Neuronal stem cell (in vitro differentiated cells): ENCODE results near the gene SLC6A3.
A peak's percentile ranks its signal among the peaks of the same experiment; 100 is the strongest.

ENCODE experiments used
- DNase-seq: peaks from one replicate; pipeline ENCODE4 v3.0.0-alpha.2; 2013; ENCODE audit warnings: low spot score
- H2AFZ ChIP-seq: one replicate; pipeline ENCODE4 v1.6.1; 2013; ENCODE audit warnings: mild to moderate bottlenecking, low read length, inconsistent platforms
- H2AK5ac ChIP-seq: 2 replicates; pipeline ENCODE4 v1.6.1; 2013; ENCODE audit warnings: low read depth, mild to moderate bottlenecking, inconsistent platforms, low read length, moderate library complexity, mixed read lengths
- H2BK120ac ChIP-seq: 2 replicates; pipeline ENCODE4 v1.6.1; 2013; ENCODE audit warnings: low read depth, mild to moderate bottlenecking, inconsistent platforms, low read length, moderate library complexity, mixed read lengths
- H2BK12ac ChIP-seq: one replicate; pipeline ENCODE4 v1.6.1; 2013; ENCODE audit warnings: low read length, inconsistent platforms
- H2BK15ac ChIP-seq: 2 replicates; pipeline ENCODE4 v1.6.1; 2013; ENCODE audit warnings: mild to moderate bottlenecking, low read length, inconsistent platforms, mixed read lengths
- H2BK5ac ChIP-seq: one replicate; pipeline ENCODE4 v1.6.1; 2013; ENCODE audit warnings: inconsistent platforms, mild to moderate bottlenecking, low read length, moderate library complexity
- H3K14ac ChIP-seq: one replicate; pipeline ENCODE4 v1.6.1; 2013; ENCODE audit warnings: low read length, inconsistent platforms
- H3K18ac ChIP-seq: 2 replicates; pipeline ENCODE4 v1.6.1; 2013; ENCODE audit warnings: low read length, inconsistent platforms
- H3K23ac ChIP-seq: 2 replicates; pipeline ENCODE4 v1.6.1; 2013; ENCODE audit warnings: low read depth, mild to moderate bottlenecking, mixed read lengths, low read length, inconsistent platforms; ENCODE audit not compliant: poor library complexity
- H3K27ac ChIP-seq: replicated peaks from 3 replicates; pipeline ENCODE4 v1.5.1; 2013; ENCODE audit warnings: low read length, inconsistent platforms
- H3K27me3 ChIP-seq, 3 experiments: 2 replicates each; pipeline ENCODE4 v1.6.1; 2013; ENCODE audit warnings: low read length in 3 of 3, mild to moderate bottlenecking in 2 of 3, inconsistent platforms in 1 of 3, low read depth in 1 of 3, mixed read lengths in 1 of 3, moderate library complexity in 1 of 3; ENCODE audit not compliant: control insufficient read depth in 3 of 3, insufficient read depth in 3 of 3
- H3K36me3 ChIP-seq, 2 donors: replicated peaks in 1 of 2; 2 replicates each; pipeline ENCODE4 v1.6.1; 2013; ENCODE audit warnings: low read length in 2 of 2; ENCODE audit not compliant: control insufficient read depth in 2 of 2, insufficient read depth in 2 of 2
- H3K4ac ChIP-seq: 2 replicates; pipeline ENCODE4 v1.6.1; 2013; ENCODE audit warnings: inconsistent platforms, mild to moderate bottlenecking, low read length, moderate library complexity
- H3K4me1 ChIP-seq, 2 donors: 1 replicate in 1 of 2; 2 replicates in 1 of 2; pipeline ENCODE4 v1.6.1; 2013; ENCODE audit warnings: low read length in 2 of 2, low read depth in 1 of 2; ENCODE audit not compliant: control insufficient read depth in 2 of 2, insufficient read depth in 1 of 2
- H3K4me2 ChIP-seq: one replicate; pipeline ENCODE4 v1.6.1; 2013; ENCODE audit warnings: mild to moderate bottlenecking, low read length, inconsistent platforms; ENCODE audit not compliant: insufficient read depth, poor library complexity, severe bottlenecking
- H3K4me3 ChIP-seq, 2 donors: 2 replicates each; pipeline ENCODE4 v1.5.1; 2013; ENCODE audit warnings: low read length in 2 of 2, mild to moderate bottlenecking in 2 of 2, inconsistent platforms in 1 of 2, moderate library complexity in 1 of 2
- H3K79me1 ChIP-seq: one replicate; pipeline ENCODE4 v1.6.1; 2013; ENCODE audit warnings: low read depth, mild to moderate bottlenecking, inconsistent platforms, low read length, moderate library complexity
- H3K9ac ChIP-seq: one replicate; pipeline ENCODE4 v1.6.1; 2013; ENCODE audit warnings: mild to moderate bottlenecking, low read depth, low read length, inconsistent platforms; ENCODE audit not compliant: poor library complexity
- H3K9me3 ChIP-seq, 2 donors: replicated peaks in 1 of 2; 2 replicates each; pipeline versions ENCODE3 to v1.6.1; 2013; ENCODE audit warnings: low read length in 2 of 2, mild to moderate bottlenecking in 2 of 2, inconsistent platforms in 1 of 2, low read depth in 1 of 2, mixed read lengths in 1 of 2, moderate library complexity in 1 of 2; ENCODE audit not compliant: control insufficient read depth in 2 of 2, insufficient read depth in 1 of 2
- H4K8ac ChIP-seq: one replicate; pipeline ENCODE4 v1.6.1; 2013; ENCODE audit warnings: low read depth, mild to moderate bottlenecking, inconsistent platforms, low read length, moderate library complexity
- H4K91ac ChIP-seq: one replicate; pipeline ENCODE4 v1.6.1; 2013; ENCODE audit warnings: low read length, low read depth, mild to moderate bottlenecking, inconsistent platforms; ENCODE audit not compliant: poor library complexity
- WGBS, 2 donors: extraction: QIAGEN DNeasy Blood & Tissue Kit; methylation state at CpG; one replicate each; pipeline ENCODE4 v1.1.7; 2013; ENCODE audit warnings: missing lambda C conversion rate in 2 of 2, mixed read lengths in 1 of 2; ENCODE audit not compliant: insufficient read length in 2 of 2, insufficient replicate concordance in 1 of 2; ENCODE audit errors: extremely low coverage in 2 of 2; 5-methylcytosine and 5-hydroxymethylcytosine counted together

SLC6A3 gene

DNA sequence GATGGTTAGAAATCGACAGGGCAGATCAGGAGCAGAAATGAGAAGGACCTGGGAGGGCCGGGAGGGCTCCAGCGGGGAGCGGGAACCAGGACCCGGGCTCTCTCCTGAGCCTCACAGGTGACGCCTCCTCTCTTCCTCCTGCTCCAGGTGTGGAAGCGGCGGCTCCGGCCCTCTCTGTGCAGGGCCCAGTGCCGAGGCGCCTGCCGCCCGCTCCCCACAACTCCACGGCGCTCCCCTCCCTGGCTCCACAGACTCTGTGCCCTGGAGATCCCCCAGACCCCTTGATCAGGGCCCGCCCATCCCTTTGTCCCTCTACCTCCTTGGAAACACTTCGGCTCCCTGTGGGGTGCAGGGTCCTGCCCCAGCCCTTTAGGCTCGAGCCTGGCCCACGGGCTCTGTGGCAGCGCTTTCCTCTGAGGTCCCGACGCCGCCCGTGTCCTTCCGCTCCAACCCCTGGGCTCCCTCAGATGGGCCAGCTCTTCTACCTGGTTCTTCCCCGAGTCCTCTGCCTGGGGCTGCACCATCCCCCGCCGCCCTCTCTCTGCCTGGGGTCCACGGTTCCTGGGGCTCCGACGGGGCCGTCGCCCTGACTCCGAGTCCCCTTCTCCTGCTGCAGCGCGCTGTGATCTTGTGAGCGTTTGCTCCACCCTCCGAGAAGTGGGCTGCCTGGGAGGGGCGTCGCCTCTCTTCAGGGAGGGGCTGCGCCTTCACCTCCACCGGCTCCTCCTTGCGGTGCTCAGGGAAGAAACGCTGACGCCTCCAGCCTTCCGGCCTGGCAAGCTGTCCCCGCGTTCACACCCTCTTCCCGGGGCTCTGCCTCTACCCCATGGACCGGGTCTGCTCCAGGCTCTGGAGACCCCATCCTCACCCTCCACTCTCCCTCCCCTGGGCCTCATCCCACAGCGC lies 22.4 kb upstream of the SLC6A3 start:
- peak overlapping the region; percentile 82 for H3K14ac ChIP-seq
- WGBS, 2 donors: no CpG with 5 or more reads among the region's 51 CpGs

DNA sequence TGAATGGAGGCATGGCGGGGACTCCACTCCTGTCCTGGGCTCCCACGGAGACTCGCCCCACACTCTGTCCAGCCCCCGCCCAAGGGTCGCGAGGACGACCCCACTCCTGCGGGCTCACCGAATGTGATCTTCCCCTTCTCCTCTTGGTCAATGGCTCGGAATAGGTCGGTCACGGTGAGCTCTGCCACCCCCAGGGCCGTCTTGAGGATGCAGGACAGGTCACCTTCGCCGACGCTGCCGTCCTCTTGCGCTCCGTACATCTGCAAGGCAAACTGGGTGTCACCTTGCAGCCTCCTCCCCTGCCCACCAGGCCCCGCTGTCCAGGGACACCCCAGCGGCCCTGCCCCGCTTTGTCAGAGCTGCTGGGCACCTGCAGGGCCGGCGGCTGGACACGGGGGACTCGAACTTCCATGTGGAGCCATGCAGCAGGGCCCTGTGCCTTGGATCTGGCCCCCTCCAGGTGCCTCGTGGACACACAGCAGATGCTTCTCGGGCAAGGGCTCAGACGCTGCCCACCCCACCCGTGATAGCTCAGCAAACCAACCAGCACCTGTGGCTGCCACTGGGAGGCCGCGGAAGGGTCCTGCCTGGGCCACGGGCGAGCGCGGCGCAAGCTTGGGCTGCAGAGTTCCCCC lies 21.5 kb upstream of the SLC6A3 start:
- Histone ChIP-seq H3K18ac (no peak overlapping the region), H3K79me1 (peaks cover 11% of the 10 kb centered on the region), H3K4ac (no peak overlapping the region), H3K4me2 (no peak overlapping the region), H2BK120ac (no peak overlapping the region), H3K4me1 (peaks cover 0 to 14% of the 10 kb centered on the region in 2 donors), H2BK5ac (no peak overlapping the region), H3K14ac (peak overlapping the region; percentile 38), H2AK5ac (peak overlapping the region; percentile 21), H3K23ac (peak overlapping the region; percentile 73), H3K9ac (no peak overlapping the region), H2AFZ (no peak overlapping the region), H4K8ac (no peak overlapping the region), H4K91ac (no peak overlapping the region), H2BK15ac (no peak overlapping the region), H3K27me3 (no peaks in the 10 kb centered on the region), H3K27ac (no peak overlapping the region), H3K4me3 (no peak overlapping the region), H3K36me3 (peaks cover 55 to 64% of the 10 kb centered on the region in 2 donors), H3K9me3 (peaks cover 0 to 11% of the 10 kb centered on the region in 2 donors), H2BK12ac (no peak overlapping the region)
- DNase-seq: no peak
- WGBS, 2 donors: no CpG with 5 or more reads among the region's 37 CpGs

More for the DNA sequence above, 22.4 kb upstream of the SLC6A3 start:
- no peak overlapping the region for H3K4me3 ChIP-seq
- H3K9me3 ChIP-seq: peaks cover 0 to 11% of the 10 kb centered on the region in 2 donors
- H2BK15ac ChIP-seq: no peak overlapping the region
- peak overlapping the region; percentile 44 for H3K9ac ChIP-seq
- H3K4me2 ChIP-seq: no peak overlapping the region
- peaks cover 0 to 11% of the 10 kb centered on the region in 2 donors for H3K4me1 ChIP-seq
- peaks cover 11% of the 10 kb centered on the region for H3K79me1 ChIP-seq
- no peak for DNase-seq
- no peak overlapping the region for H4K8ac ChIP-seq
- no peak overlapping the region for H2BK120ac ChIP-seq
- H4K91ac ChIP-seq: no peak overlapping the region
- peak overlapping the region; percentile 73 for H3K23ac ChIP-seq
- H3K36me3 ChIP-seq: peaks cover 53 to 64% of the 10 kb centered on the region in 2 donors
- H3K27me3 ChIP-seq: no peaks in the 10 kb centered on the region
- no peak overlapping the region for H3K4ac ChIP-seq
- peak overlapping the region; percentile 97 for H2AK5ac ChIP-seq
- peak overlapping the region; percentile 64 for H3K18ac ChIP-seq
- H2AFZ ChIP-seq: no peak overlapping the region
- H3K27ac ChIP-seq: no peak overlapping the region
- no peak overlapping the region for H2BK12ac ChIP-seq
- peak overlapping the region; percentile 93 for H2BK5ac ChIP-seq

DNA sequence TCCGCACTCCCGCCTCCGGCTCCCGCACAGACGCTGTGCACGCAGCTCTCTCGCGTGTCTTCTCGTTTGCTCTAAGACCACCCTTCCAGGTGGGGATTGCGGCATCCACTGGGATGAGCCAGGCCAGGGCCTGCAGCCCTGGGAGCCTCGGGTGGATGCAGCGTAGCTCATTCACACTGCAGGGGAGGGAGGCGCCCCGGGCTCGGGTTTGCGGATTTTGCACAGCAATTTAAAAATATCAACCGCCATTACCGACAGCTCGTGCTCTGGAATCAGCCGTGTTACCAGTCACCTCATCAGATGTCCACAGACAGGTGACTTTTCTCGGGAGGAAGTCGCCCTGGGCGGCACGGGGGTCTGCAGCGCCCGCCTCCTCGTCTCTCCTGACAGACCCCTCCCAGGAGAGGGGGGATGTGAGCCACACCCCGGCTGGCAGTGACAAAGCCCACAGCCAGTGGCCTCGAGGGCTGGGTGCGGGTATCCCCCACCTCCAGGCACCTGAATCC lies 20.8 kb upstream of the SLC6A3 start:
- Histone ChIP-seq H4K8ac (no peak overlapping the region), H2BK12ac (no peak overlapping the region), H3K79me1 (peaks cover 11% of the 10 kb centered on the region), H3K9ac (no peak overlapping the region), H2AFZ (no peak overlapping the region), H2BK5ac (peak overlapping the region; percentile 24), H2BK15ac (no peak overlapping the region), H3K36me3 (peaks cover 51 to 65% of the 10 kb centered on the region in 2 donors), H3K14ac (no peak overlapping the region), H3K18ac (no peak overlapping the region), H3K4me1 (peaks cover 0 to 14% of the 10 kb centered on the region in 2 donors), H2AK5ac (no peak overlapping the region), H3K27ac (no peak overlapping the region), H4K91ac (no peak overlapping the region), H3K4me3 (no peak overlapping the region), H3K9me3 (peaks cover 0 to 11% of the 10 kb centered on the region in 2 donors), H3K4ac (no peak overlapping the region), H3K23ac (no peak overlapping the region), H2BK120ac (no peak overlapping the region), H3K4me2 (no peak overlapping the region), H3K27me3 (no peaks in the 10 kb centered on the region)
- no CpG with 5 or more reads among the region's 30 CpGs for WGBS, 2 donors
- no peak for DNase-seq

DNA sequence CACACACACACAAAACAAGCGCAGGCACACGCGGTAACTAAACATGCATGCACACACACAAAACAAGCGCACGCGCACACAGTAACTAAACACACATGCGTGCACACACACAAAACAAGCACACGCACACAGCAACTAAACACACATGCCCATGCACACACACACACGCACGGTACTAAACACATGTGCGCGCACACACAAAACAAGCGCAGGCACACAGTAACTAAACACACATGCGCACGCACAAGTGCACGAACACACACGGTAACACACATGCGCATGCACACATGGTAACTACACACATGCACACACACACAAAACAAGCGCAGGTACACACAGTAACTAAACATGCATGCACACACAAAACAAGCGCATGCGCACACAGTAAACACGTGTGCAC lies 19.9 kb upstream of the SLC6A3 start:
- no CpG with 5 or more reads among the region's 22 CpGs for WGBS, 2 donors
- Histone ChIP-seq H3K4me3 (peak overlapping the region in 1 of 2 donors; percentile 56), H3K4ac (no peak overlapping the region), H2AFZ (no peak overlapping the region), H2BK120ac (no peak overlapping the region), H3K79me1 (peaks cover 11% of the 10 kb centered on the region), H3K23ac (no peak overlapping the region), H3K9me3 (peaks cover 0 to 11% of the 10 kb centered on the region in 2 donors), H2BK12ac (no peak overlapping the region), H3K27me3 (no peaks in the 10 kb centered on the region), H2BK15ac (no peak overlapping the region), H4K8ac (no peak overlapping the region), H3K18ac (no peak overlapping the region), H3K36me3 (peaks cover 49 to 70% of the 10 kb centered on the region in 2 donors), H2BK5ac (no peak overlapping the region), H3K27ac (no peak overlapping the region), H3K9ac (peak overlapping the region; percentile 55), H3K14ac (no peak overlapping the region), H4K91ac (peak overlapping the region; percentile 76), H2AK5ac (no peak overlapping the region), H3K4me2 (no peak overlapping the region), H3K4me1 (peaks cover 0 to 11% of the 10 kb centered on the region in 2 donors)
- no peak for DNase-seq
